ENCODE data around the gene MORC3. TPM values are rescaled to one million over a fixed set of nuclear protein-coding genes. Genes with fewer than 3 reads are reported as not detected.
"Not testable (repeated sequence)": the region's sequence is repeated elsewhere in the genome, so short reads cannot be mapped to it uniquely, and the experiment has no call there.

Gene MORC3
- total RNA-seq, 3 donors from 2014 or later, result 38.9 to 62.8 (median 54.7) TPM

- Histone ChIP-seq H3K27me3 (no peaks in the 10 kb centered on the region), H3K9me3 (peaks cover 0 to 7% of the 10 kb centered on the region in 2 donors), H3K4me1 (no peaks in the 10 kb centered on the region), H3K36me3 (no peaks in the 10 kb centered on the region), H3K27ac (no peak overlapping the region), H3K4me3 (no peak overlapping the region)
- no peak for TF ChIP-seq CTCF (IDR thresholded peaks at IDR 0.05)
- no peak for TF ChIP-seq POLR2A (IDR thresholded peaks at IDR 0.05)
- TF ChIP-seq POLR2AphosphoS5 (IDR thresholded peaks at IDR 0.05), result no peak
- intact Hi-C loops (cut with DNase I; ENCODE audit: low total_unique reads), result no loop called here
- no peak for DNase-seq (ENCODE audit: low spot score in 2 of 2)
Observed at GRCh38 chr21:36396971-36397370, 77.0 kb downstream of the MORC3 start.

DNA sequence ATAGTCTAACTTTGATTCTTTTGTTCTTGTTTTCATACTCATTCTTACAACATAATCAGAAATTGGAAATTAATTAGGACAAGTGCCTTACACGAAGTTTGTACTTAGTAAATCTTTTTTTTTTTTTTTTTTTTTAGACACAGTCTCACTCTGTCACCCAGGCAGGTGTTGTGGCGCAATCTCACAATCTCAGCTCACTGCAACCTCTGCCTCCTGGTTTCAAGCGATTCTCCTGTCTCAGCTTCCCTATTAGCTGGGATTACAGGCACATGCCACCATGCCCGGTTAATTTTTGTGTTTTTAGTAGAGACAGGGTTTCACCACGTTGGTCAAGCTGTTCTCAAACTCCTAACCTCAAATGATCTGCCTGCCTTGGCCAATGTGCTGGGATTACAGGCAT is 77.6 kb downstream of the MORC3 start:
- Histone ChIP-seq H3K36me3 (no peaks in the 10 kb centered on the region), H3K4me3 (no peak overlapping the region), H3K27me3 (no peaks in the 10 kb centered on the region), H3K27ac (no peak overlapping the region), H3K9me3 (peaks cover 0 to 3% of the 10 kb centered on the region in 2 donors), H3K4me1 (no peaks in the 10 kb centered on the region)
- intact Hi-C loops (cut with DNase I; ENCODE audit: low total_unique reads), result no loop called here
- no peak for DNase-seq (ENCODE audit: low spot score in 2 of 2)
- TF ChIP-seq POLR2AphosphoS5 (IDR thresholded peaks at IDR 0.05) (no peak), POLR2A (IDR thresholded peaks at IDR 0.05) (no peak), CTCF (IDR thresholded peaks at IDR 0.05) (no peak)

DNA sequence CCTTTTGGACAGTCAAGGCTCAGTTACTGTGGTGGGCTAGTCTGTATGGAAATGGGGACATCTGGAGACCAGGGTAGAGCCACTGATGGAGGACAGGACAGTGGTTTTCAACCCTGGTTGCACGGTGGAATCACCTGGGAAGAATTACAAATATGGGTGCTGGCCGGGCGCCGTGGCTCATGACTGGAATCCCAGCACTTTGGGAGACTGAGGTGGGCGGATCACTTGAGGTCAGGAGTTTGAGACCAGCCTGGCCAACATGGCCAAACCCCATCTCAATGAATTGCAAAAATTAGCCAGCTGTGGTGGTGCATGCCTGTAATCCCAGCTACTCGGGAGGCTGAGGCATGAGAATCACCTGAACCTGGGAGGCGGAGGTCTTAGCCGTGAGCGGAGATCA is 79.7 kb downstream of the MORC3 start:
- DNase-seq (ENCODE audit: low spot score in 2 of 2); intact Hi-C loops (cut with DNase I; ENCODE audit: low total_unique reads); H3K9me3 ChIP-seq; H3K36me3 ChIP-seq; H3K27me3 ChIP-seq; H3K4me3 ChIP-seq; H3K27ac ChIP-seq; H3K4me1 ChIP-seq: not testable (repeated sequence)

- intact Hi-C loops (cut with DNase I; ENCODE audit: low total_unique reads), result no loop called here
- no peak for DNase-seq (ENCODE audit: low spot score in 2 of 2)
- Histone ChIP-seq H3K4me3 (no peak overlapping the region), H3K36me3 (no peaks in the 10 kb centered on the region), H3K4me1 (no peaks in the 10 kb centered on the region), H3K27me3 (no peaks in the 10 kb centered on the region), H3K9me3 (no peaks in the 10 kb centered on the region), H3K27ac (no peak overlapping the region)
- TF ChIP-seq POLR2AphosphoS5 (IDR thresholded peaks at IDR 0.05) (no peak), CTCF (IDR thresholded peaks at IDR 0.05) (no peak), POLR2A (IDR thresholded peaks at IDR 0.05) (no peak)
Observed at GRCh38 chr21:36400719-36401118, 80.7 kb downstream of the MORC3 start.

GRCh38 chr21:36402339-36402738 is 82.3 kb downstream of the MORC3 start:
- Histone ChIP-seq H3K27ac (no peak overlapping the region), H3K4me1 (no peaks in the 10 kb centered on the region), H3K36me3 (no peaks in the 10 kb centered on the region), H3K4me3 (no peak overlapping the region), H3K9me3 (no peaks in the 10 kb centered on the region), H3K27me3 (no peaks in the 10 kb centered on the region)
- intact Hi-C loops (cut with DNase I; ENCODE audit: low total_unique reads), result no loop called here
- DNase-seq (ENCODE audit: low spot score in 2 of 2), result no peak
- TF ChIP-seq POLR2A (IDR thresholded peaks at IDR 0.05) (no peak), CTCF (IDR thresholded peaks at IDR 0.05) (no peak), POLR2AphosphoS5 (IDR thresholded peaks at IDR 0.05) (no peak)

DNA sequence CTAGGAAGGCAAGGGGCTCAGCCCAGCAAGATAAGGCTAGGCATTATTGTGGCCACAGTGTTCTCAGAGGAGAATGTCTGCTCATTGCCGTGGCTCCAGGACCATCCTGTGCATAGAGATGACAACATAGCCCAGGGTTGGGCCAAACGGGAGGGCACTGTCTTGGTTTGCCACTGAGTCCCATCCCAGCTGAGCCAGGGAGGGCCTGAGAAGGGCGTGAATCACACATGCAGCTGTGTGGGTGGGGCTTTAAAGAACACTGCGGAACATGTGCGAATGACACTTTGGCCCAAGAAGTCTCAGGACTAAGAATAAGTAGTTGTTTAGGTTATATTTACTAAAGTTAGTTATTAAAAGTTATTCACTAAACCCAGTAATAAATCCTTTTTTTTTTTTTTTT is 83.7 kb downstream of the MORC3 start:
- DNase-seq (ENCODE audit: low spot score in 2 of 2), result no peak
- Histone ChIP-seq H3K4me1 (no peaks in the 10 kb centered on the region), H3K36me3 (no peaks in the 10 kb centered on the region), H3K27me3 (no peaks in the 10 kb centered on the region), H3K9me3 (no peaks in the 10 kb centered on the region), H3K4me3 (no peak overlapping the region), H3K27ac (no peak overlapping the region)
- no peak for TF ChIP-seq POLR2AphosphoS5 (IDR thresholded peaks at IDR 0.05)
- no peak for TF ChIP-seq CTCF (IDR thresholded peaks at IDR 0.05)
- TF ChIP-seq POLR2A (IDR thresholded peaks at IDR 0.05), result no peak
- intact Hi-C loops (cut with DNase I; ENCODE audit: low total_unique reads), result no loop called here
